DND-41 (cell line): ENCODE data around the gene ERC2.

Experiments
- ATAC-seq: fragments of 200-7000 bp; cut with Tn5 transposase; 3 replicates; pipeline ENCODE4 v1.9.1; 2021; ENCODE audit warnings: low read depth; ENCODE audit not compliant: insufficient read depth
- DNase-seq: peaks from one replicate; pipeline ENCODE4 v3.0.0-alpha.2; 2020
- H2AFZ ChIP-seq: 2 replicates; pipeline ENCODE4 v1.6.0; 2012; ENCODE audit warnings: low read depth, low read length
- H3K27ac ChIP-seq: 2 replicates; pipeline ENCODE4 v1.5.1; 2012; ENCODE audit warnings: low read length, inconsistent platforms
- H3K27me3 ChIP-seq: fragments of 200-600 bp; sonication (generic); 2 replicates; pipeline ENCODE4 v1.6.0; 2012; ENCODE audit warnings: low read length, mild to moderate bottlenecking, inconsistent platforms; ENCODE audit not compliant: insufficient read depth, poor library complexity
- H3K36me3 ChIP-seq: 2 replicates; pipeline ENCODE4 v1.5.1; 2012; ENCODE audit warnings: low read length, inconsistent platforms; ENCODE audit not compliant: insufficient read depth
- H3K4me1 ChIP-seq: 2 replicates; pipeline ENCODE4 v1.5.1; 2012; ENCODE audit warnings: mild to moderate bottlenecking, low read length; ENCODE audit not compliant: insufficient read depth
- H3K4me2 ChIP-seq: 2 replicates; pipeline ENCODE4 v1.6.0; 2012; ENCODE audit warnings: mild to moderate bottlenecking, moderate library complexity, low read length, inconsistent platforms; ENCODE audit not compliant: insufficient read depth
- H3K4me3 ChIP-seq, 2 experiments: fragments of 200-600 bp in 1 of 2; shearing (Covaris generic) in 1 of 2; 2 replicates each; pipeline ENCODE4 v1.5.1; 2012 to 2016; ENCODE audit warnings: inconsistent platforms in 2 of 2, low read length in 2 of 2, mild to moderate bottlenecking in 2 of 2, low read depth in 1 of 2, moderate library complexity in 1 of 2
- H3K79me2 ChIP-seq: 2 replicates; pipeline ENCODE4 v1.6.0; 2012; ENCODE audit warnings: low read length, inconsistent platforms; ENCODE audit not compliant: insufficient read depth
- H3K9ac ChIP-seq: 2 replicates; pipeline ENCODE4 v1.6.0; 2012; ENCODE audit warnings: low read depth, mild to moderate bottlenecking, inconsistent platforms, low read length, moderate library complexity
- H3K9me3 ChIP-seq: 2 replicates; pipeline ENCODE4 v1.5.1; 2012; ENCODE audit warnings: low read length, moderate library complexity, mild to moderate bottlenecking, inconsistent platforms; ENCODE audit not compliant: insufficient read depth, severe bottlenecking
- H4K20me1 ChIP-seq: 2 replicates; pipeline ENCODE4 v1.6.0; 2012; ENCODE audit warnings: low read length; ENCODE audit not compliant: insufficient read depth
- CTCF ChIP-seq: IDR thresholded peaks from 2 replicates; pipeline ENCODE4 v1.5.1; 2012; ENCODE audit warnings: borderline replicate concordance, low read length, moderate library complexity, mild to moderate bottlenecking; ENCODE audit not compliant: poor library complexity, severe bottlenecking; ENCODE audit errors: extremely low read depth
- EZH2 ChIP-seq: IDR thresholded peaks from 3 replicates; pipeline ENCODE4 v1.6.1; 2012; ENCODE audit warnings: borderline replicate concordance, low read depth, mild to moderate bottlenecking, moderate library complexity, low read length, inconsistent platforms; ENCODE audit not compliant: severe bottlenecking

ERC2 gene

GRCh38 chr3:55876560-55876959 lies 591.7 kb downstream of the ERC2 start:
- TF ChIP-seq CTCF, result no peak
- no peak for TF ChIP-seq EZH2
- H3K79me2 ChIP-seq, result no peaks in the 10 kb centered on the region
- no peak for DNase-seq

GRCh38 chr3:55875113-55875512 lies 593.2 kb downstream of the ERC2 start:
- H3K9ac ChIP-seq, result no peak overlapping the region
- no peak overlapping the region for H3K4me3 ChIP-seq
- no peaks in the 10 kb centered on the region for H3K9me3 ChIP-seq
- no peaks in the 10 kb centered on the region for H3K79me2 ChIP-seq
- H4K20me1 ChIP-seq, result no peaks in the 10 kb centered on the region
- H2AFZ ChIP-seq, result no peak overlapping the region
- TF ChIP-seq EZH2 (no peak), CTCF (no peak)
- H3K27ac ChIP-seq, result no peak overlapping the region
- no peaks in the 10 kb centered on the region for H3K27me3 ChIP-seq
- DNase-seq (no peak), ATAC-seq (no peak)
- H3K4me2 ChIP-seq, result no peak overlapping the region
- no peaks in the 10 kb centered on the region for H3K36me3 ChIP-seq
- no peaks in the 10 kb centered on the region for H3K4me1 ChIP-seq

More at GRCh38 chr3:55876560-55876959, 591.7 kb downstream of the ERC2 start:
- H2AFZ ChIP-seq, result no peak overlapping the region
- ATAC-seq, result no peak
- H3K4me1 ChIP-seq, result no peaks in the 10 kb centered on the region
- no peak overlapping the region for H3K4me3 ChIP-seq
- H3K9me3 ChIP-seq, result no peaks in the 10 kb centered on the region
- no peak overlapping the region for H3K27ac ChIP-seq
- no peaks in the 10 kb centered on the region for H4K20me1 ChIP-seq
- H3K9ac ChIP-seq, result no peak overlapping the region
- H3K36me3 ChIP-seq, result no peaks in the 10 kb centered on the region
- no peak overlapping the region for H3K4me2 ChIP-seq
- no peaks in the 10 kb centered on the region for H3K27me3 ChIP-seq

GRCh38 chr3:55873523-55874254 lies 594.6 kb downstream of the ERC2 start:
- DNase-seq, result no peak

GRCh38 chr3:55870594-55870993 lies 597.7 kb downstream of the ERC2 start:
- H3K4me1 ChIP-seq, result no peaks in the 10 kb centered on the region
- H3K4me3 ChIP-seq, result no peak overlapping the region
- ATAC-seq (no peak), DNase-seq (no peak)
- H3K36me3 ChIP-seq, result no peaks in the 10 kb centered on the region
- no peak overlapping the region for H2AFZ ChIP-seq
- H3K9ac ChIP-seq, result no peak overlapping the region
- no peaks in the 10 kb centered on the region for H4K20me1 ChIP-seq
- no peaks in the 10 kb centered on the region for H3K79me2 ChIP-seq
- TF ChIP-seq CTCF (no peak), EZH2 (no peak)
- H3K9me3 ChIP-seq, result no peaks in the 10 kb centered on the region
- no peak overlapping the region for H3K27ac ChIP-seq
- no peaks in the 10 kb centered on the region for H3K27me3 ChIP-seq
- no peak overlapping the region for H3K4me2 ChIP-seq

More at GRCh38 chr3:55873523-55874254, 594.6 kb downstream of the ERC2 start:
- H3K27me3 ChIP-seq, result no peaks in the 10 kb centered on the region
- no peak for ATAC-seq
- no peaks in the 10 kb centered on the region for H3K79me2 ChIP-seq
- H3K4me1 ChIP-seq, result no peaks in the 10 kb centered on the region
- H3K9me3 ChIP-seq, result no peaks in the 10 kb centered on the region
- H3K4me3 ChIP-seq, result no peak overlapping the region
- no peak overlapping the region for H3K9ac ChIP-seq
- no peak overlapping the region for H3K27ac ChIP-seq
- TF ChIP-seq EZH2, result no peak
- H3K4me2 ChIP-seq, result no peak overlapping the region
- no peaks in the 10 kb centered on the region for H4K20me1 ChIP-seq
- no peaks in the 10 kb centered on the region for H3K36me3 ChIP-seq
- H2AFZ ChIP-seq, result no peak overlapping the region
